T-helper 2 cell treated with Interferon-gamma antibody and Interleukin-4, amounts not matched to agents 5 μg/mL and 100 μg/mL, for 36 hours (primary cell): ENCODE results near the gene GDF10.

Source experiments
- DNase-seq: peaks from one replicate; pipeline ENCODE4 v3.0.0; 2021; ENCODE audit warnings: low spot score
- H3K27ac Mint-ChIP-seq: one replicate; pipeline ENCODE4 v1.8.0; 2021; ENCODE audit warnings: mild to moderate bottlenecking, mixed read lengths
- H3K27me3 Mint-ChIP-seq: one replicate; pipeline ENCODE4 v1.8.0; 2021; ENCODE audit warnings: low read depth, mixed read lengths
- H3K36me3 Mint-ChIP-seq: one replicate; pipeline ENCODE4 v1.8.0; 2021; ENCODE audit warnings: low read depth, mixed read lengths
- H3K4me1 Mint-ChIP-seq: one replicate; pipeline ENCODE4 v1.8.0; 2021; ENCODE audit warnings: low read depth, mixed read lengths
- H3K4me3 Mint-ChIP-seq: one replicate; pipeline ENCODE4 v1.8.0; 2022; ENCODE audit warnings: mild to moderate bottlenecking, moderate library complexity, mixed read lengths
- H3K9me3 Mint-ChIP-seq: one replicate; pipeline ENCODE4 v1.8.0; 2021; ENCODE audit warnings: mixed read lengths

GDF10 gene

DNA sequence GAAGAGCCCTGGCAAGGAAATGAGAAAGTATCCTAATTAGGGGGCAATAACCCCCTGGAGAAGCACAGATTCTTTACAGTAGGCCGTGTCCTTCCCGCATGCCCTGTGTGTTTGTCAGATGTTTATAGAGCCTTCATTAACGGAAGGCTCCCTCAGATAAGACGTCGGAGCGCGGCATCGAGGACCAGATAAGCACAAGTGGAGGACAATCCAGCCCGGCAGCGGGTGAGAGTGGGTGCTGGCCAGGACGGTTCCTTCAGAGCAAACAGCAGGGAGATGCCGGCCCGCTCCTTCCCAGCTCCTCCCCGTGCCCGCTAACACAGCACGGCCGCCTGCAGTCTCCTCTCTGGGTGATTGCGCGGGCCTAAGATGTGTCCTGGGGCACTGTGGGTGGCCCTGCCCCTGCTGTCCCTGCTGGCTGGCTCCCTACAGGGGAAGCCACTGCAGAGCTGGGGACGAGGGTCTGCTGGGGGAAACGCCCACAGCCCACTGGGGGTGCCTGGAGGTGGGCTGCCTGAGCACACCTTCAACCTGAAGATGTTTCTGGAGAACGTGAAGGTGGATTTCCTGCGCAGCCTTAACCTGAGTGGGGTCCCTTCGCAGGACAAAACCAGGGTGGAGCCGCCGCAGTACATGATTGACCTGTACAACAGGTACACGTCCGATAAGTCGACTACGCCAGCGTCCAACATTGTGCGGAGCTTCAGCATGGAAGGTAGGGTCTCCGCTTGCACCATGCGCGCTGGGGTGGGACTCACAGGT is 22.5 kb downstream of the GDF10 start, which contains the start of gene GDF2:
Gene GDF2, plus strand, starts transcription at position 155 of the 762 bp plus-strand sequence. Its CDS starts 215 bp downstream, at position 370.
- H3K27me3 Mint-ChIP-seq: peaks cover 6% of the 10 kb centered on the region
- DNase-seq: no peak
- H3K36me3 Mint-ChIP-seq: no peaks in the 10 kb centered on the region
- no peaks in the 10 kb centered on the region for H3K9me3 Mint-ChIP-seq
- no peak within 1 kb of the TSS for H3K4me3 Mint-ChIP-seq
- H3K4me1 Mint-ChIP-seq: no peaks in the 10 kb centered on the region
- no peak within 1 kb of the TSS for H3K27ac Mint-ChIP-seq

- H3K27me3 Mint-ChIP-seq: peaks cover 6% of the 10 kb centered on the region
- H3K36me3 Mint-ChIP-seq: no peaks in the 10 kb centered on the region
- H3K27ac Mint-ChIP-seq: no peak overlapping the region
- H3K4me1 Mint-ChIP-seq: no peaks in the 10 kb centered on the region
- H3K4me3 Mint-ChIP-seq: no peak overlapping the region
- DNase-seq: no peak
- no peaks in the 10 kb centered on the region for H3K9me3 Mint-ChIP-seq
These were observed 23.1 kb downstream of the GDF10 start for GRCh38 chr10:47323087-47323486.

GRCh38 chr10:47323636-47324296 is 23.8 kb downstream of the GDF10 start:
- Mint-ChIP-seq H3K27ac (no peak overlapping the region), H3K36me3 (no peaks in the 10 kb centered on the region), H3K4me3 (no peak overlapping the region), H3K4me1 (no peaks in the 10 kb centered on the region), H3K27me3 (peaks cover 6% of the 10 kb centered on the region), H3K9me3 (no peaks in the 10 kb centered on the region)
- no peak for DNase-seq

DNA sequence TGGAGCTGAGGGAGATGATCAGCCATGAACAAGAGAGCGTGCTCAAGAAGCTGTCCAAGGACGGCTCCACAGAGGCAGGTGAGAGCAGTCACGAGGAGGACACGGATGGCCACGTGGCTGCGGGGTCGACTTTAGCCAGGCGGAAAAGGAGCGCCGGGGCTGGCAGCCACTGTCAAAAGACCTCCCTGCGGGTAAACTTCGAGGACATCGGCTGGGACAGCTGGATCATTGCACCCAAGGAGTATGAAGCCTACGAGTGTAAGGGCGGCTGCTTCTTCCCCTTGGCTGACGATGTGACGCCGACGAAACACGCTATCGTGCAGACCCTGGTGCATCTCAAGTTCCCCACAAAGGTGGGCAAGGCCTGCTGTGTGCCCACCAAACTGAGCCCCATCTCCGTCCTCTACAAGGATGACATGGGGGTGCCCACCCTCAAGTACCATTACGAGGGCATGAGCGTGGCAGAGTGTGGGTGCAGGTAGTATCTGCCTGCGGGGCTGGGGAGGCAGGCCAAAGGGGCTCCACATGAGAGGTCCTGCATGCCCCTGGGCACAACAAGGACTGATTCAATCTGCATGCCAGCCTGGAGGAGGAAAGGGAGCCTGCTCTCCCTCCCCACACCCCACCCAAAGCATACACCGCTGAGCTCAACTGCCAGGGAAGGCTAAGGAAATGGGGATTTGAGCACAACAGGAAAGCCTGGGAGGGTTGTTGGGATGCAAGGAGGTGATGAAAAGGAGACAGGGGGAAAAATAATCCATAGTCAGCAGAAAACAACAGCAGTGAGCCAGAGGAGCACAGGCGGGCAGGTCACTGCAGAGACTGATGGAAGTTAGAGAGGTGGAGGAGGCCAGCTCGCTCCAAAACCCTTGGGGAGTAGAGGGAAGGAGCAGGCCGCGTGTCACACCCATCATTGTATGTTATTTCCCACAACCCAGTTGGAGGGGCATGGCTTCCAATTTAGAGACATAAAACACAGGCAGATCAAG is 25.6 kb downstream of the GDF10 start:
- peaks cover 6% of the 10 kb centered on the region for H3K27me3 Mint-ChIP-seq
- H3K4me3 Mint-ChIP-seq: no peak overlapping the region
- DNase-seq: no peak
- H3K27ac Mint-ChIP-seq: no peak overlapping the region
- no peaks in the 10 kb centered on the region for H3K4me1 Mint-ChIP-seq
- H3K36me3 Mint-ChIP-seq: no peaks in the 10 kb centered on the region
- H3K9me3 Mint-ChIP-seq: no peaks in the 10 kb centered on the region

DNA sequence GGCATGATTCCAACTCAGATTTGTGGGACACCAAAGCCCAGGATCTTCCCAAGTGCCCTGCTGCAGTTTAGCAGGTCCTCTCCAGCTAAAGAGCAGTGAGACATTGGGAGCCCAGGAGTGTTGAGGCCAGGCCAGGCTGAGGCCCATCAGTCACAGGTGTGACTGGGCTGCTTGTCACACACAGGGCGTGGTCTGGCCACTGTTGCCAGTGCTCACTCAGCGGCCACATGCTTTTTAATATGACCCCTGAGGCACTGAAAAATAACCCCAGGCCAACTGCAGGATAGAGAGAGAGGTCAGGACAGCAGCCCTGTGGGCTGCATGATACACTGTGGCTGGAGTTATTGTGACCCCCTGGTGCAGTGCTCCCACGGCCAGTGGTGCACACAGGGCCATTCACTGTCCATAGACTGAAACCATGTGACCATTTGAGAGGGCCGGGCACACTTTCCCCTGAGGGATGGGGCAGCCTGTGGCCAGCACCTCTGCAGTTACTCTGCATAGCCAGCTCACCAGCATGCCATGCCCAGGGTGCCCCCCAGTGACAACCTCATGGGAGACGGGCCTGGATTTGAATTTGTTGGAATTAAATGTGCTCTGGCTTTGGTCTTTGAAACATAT is 26.4 kb downstream of the GDF10 start:
- Mint-ChIP-seq H3K4me1 (no peaks in the 10 kb centered on the region), H3K4me3 (no peak overlapping the region), H3K36me3 (no peaks in the 10 kb centered on the region), H3K9me3 (no peaks in the 10 kb centered on the region), H3K27ac (no peak overlapping the region), H3K27me3 (peaks cover 1% of the 10 kb centered on the region)
- DNase-seq: no peak

- Mint-ChIP-seq H3K36me3 (no peaks in the 10 kb centered on the region), H3K27me3 (peaks cover 1% of the 10 kb centered on the region), H3K27ac (no peak overlapping the region)
These were observed 26.9 kb downstream of the GDF10 start for GRCh38 chr10:47326927-47327330.

GRCh38 chr10:47329855-47330254 is 29.9 kb downstream of the GDF10 start:
- H3K36me3 Mint-ChIP-seq: no peaks in the 10 kb centered on the region
- H3K4me1 Mint-ChIP-seq: no peaks in the 10 kb centered on the region

More at GRCh38 chr10:47326927-47327330, 26.9 kb downstream of the GDF10 start:
- no peaks in the 10 kb centered on the region for H3K4me1 Mint-ChIP-seq
- no peaks in the 10 kb centered on the region for H3K9me3 Mint-ChIP-seq
- no peak for DNase-seq
- no peak overlapping the region for H3K4me3 Mint-ChIP-seq

GRCh38 chr10:47330366-47330765 is 30.4 kb downstream of the GDF10 start:
- H3K4me3 Mint-ChIP-seq: no peak overlapping the region
- H3K27me3 Mint-ChIP-seq: peaks cover 11% of the 10 kb centered on the region
- H3K4me1 Mint-ChIP-seq: no peaks in the 10 kb centered on the region
- no peaks in the 10 kb centered on the region for H3K9me3 Mint-ChIP-seq
- no peak overlapping the region for H3K27ac Mint-ChIP-seq
- no peak for DNase-seq
- no peaks in the 10 kb centered on the region for H3K36me3 Mint-ChIP-seq

More at GRCh38 chr10:47329855-47330254, 29.9 kb downstream of the GDF10 start:
- Mint-ChIP-seq H3K4me3 (no peak overlapping the region), H3K27ac (no peak overlapping the region), H3K27me3 (peaks cover 9% of the 10 kb centered on the region), H3K9me3 (no peaks in the 10 kb centered on the region)
- no peak for DNase-seq

DNA sequence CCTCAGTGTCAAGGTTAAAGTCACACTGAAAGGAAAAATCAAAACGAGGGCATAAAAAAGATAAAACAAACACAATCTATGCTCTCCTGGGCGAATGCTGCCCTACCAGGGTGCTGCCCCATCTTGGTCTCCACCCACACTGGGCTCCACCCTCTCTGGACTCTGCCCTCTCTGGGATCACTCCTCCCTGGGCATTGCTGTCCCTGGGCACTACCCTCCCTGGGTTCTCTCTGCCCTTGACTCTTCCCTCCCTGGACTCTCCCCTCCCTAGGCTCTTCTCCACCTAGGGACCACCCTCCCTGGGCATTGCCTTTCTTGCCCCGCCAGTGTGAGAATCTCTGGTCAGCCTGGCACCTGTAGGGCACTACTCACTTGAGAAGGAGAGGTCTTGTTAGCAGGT is 30.8 kb downstream of the GDF10 start:
- no peak overlapping the region for H3K4me3 Mint-ChIP-seq
- no peak overlapping the region for H3K27ac Mint-ChIP-seq
- H3K27me3 Mint-ChIP-seq: peaks cover 11% of the 10 kb centered on the region
- H3K4me1 Mint-ChIP-seq: no peaks in the 10 kb centered on the region
- H3K36me3 Mint-ChIP-seq: no peaks in the 10 kb centered on the region
- no peaks in the 10 kb centered on the region for H3K9me3 Mint-ChIP-seq
- DNase-seq: no peak

GRCh38 chr10:47331491-47331890 is 31.5 kb downstream of the GDF10 start:
- no peaks in the 10 kb centered on the region for H3K9me3 Mint-ChIP-seq
- peaks cover 14% of the 10 kb centered on the region for H3K27me3 Mint-ChIP-seq
- no peak for DNase-seq
- H3K27ac Mint-ChIP-seq: no peak overlapping the region
- no peaks in the 10 kb centered on the region for H3K36me3 Mint-ChIP-seq
- no peaks in the 10 kb centered on the region for H3K4me1 Mint-ChIP-seq
- no peak overlapping the region for H3K4me3 Mint-ChIP-seq

- no peaks in the 10 kb centered on the region for H3K36me3 Mint-ChIP-seq
- no peaks in the 10 kb centered on the region for H3K9me3 Mint-ChIP-seq
- DNase-seq: no peak
- H3K27ac Mint-ChIP-seq: no peak overlapping the region
- peaks cover 15% of the 10 kb centered on the region for H3K27me3 Mint-ChIP-seq
- no peaks in the 10 kb centered on the region for H3K4me1 Mint-ChIP-seq
- H3K4me3 Mint-ChIP-seq: no peak overlapping the region
These were observed 32.0 kb downstream of the GDF10 start for GRCh38 chr10:47331954-47332353.

DNA sequence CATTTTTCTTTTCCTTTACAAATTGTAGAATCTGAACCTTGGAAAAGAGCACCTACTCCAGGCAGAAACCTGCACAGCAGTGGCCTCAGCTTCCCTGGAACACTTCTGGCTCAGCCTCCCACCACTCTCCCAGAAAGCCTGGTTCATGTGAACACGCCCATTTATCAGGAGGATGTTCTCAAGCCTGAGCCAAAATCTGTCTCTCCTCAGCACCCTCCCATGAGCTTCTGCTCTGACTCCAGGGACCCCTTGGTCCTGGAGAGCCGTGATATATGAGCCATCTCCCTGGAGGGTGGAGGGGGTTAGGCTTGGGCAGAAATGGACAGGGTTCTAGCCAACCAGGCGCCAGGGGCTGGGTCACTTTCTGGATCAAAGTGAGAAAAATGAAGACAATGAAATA is 32.4 kb downstream of the GDF10 start:
- Mint-ChIP-seq H3K9me3 (no peaks in the 10 kb centered on the region), H3K27me3 (peaks cover 18% of the 10 kb centered on the region), H3K27ac (no peak overlapping the region), H3K36me3 (no peaks in the 10 kb centered on the region), H3K4me1 (no peaks in the 10 kb centered on the region), H3K4me3 (no peak overlapping the region)
- DNase-seq: no peak

- H3K4me3 Mint-ChIP-seq: no peak overlapping the region
- H3K9me3 Mint-ChIP-seq: no peaks in the 10 kb centered on the region
- no peaks in the 10 kb centered on the region for H3K4me1 Mint-ChIP-seq
- H3K36me3 Mint-ChIP-seq: no peaks in the 10 kb centered on the region
- no peak overlapping the region for H3K27ac Mint-ChIP-seq
- DNase-seq: no peak
- peaks cover 18% of the 10 kb centered on the region for H3K27me3 Mint-ChIP-seq
These were observed 32.9 kb downstream of the GDF10 start for GRCh38 chr10:47332946-47333345.
